GM23338 (cell line): ENCODE data around the gene UTP4. TPM values are rescaled to one million over a fixed set of nuclear protein-coding genes. Genes with fewer than 3 reads are reported as not detected.

Experiments used
- ATAC-seq: fragments of 200-7000 bp; cut with Tn5 transposase; 3 replicates; pipeline ENCODE4 v1.9.1; 2020
- DNase-seq: peaks from one replicate; pipeline ENCODE4 v3.0.0-alpha.2; 2015; ENCODE audit warnings: low spot score
- H2AFZ ChIP-seq: fragments of 200-600 bp; sonication (generic); 2 replicates; pipeline ENCODE4 v1.8.0; 2016; ENCODE audit warnings: antibody characterized with exemption, mild to moderate bottlenecking, moderate library complexity
- H3F3A ChIP-seq: fragments of 200-600 bp; sonication (generic); replicated peaks from 2 replicates; pipeline ENCODE4 v1.8.0; 2017; ENCODE audit warnings: antibody characterized with exemption, mixed run types, low read depth
- H3K27ac ChIP-seq: fragments of 200-600 bp; sonication (generic); 2 replicates; pipeline ENCODE4 v1.6.1; 2016; ENCODE audit warnings: low read depth
- H3K27me3 ChIP-seq: fragments of 200-600 bp; sonication (generic); 2 replicates; pipeline ENCODE4 v1.8.0; 2016; ENCODE audit warnings: mild to moderate bottlenecking, mixed run types, moderate library complexity; ENCODE audit not compliant: insufficient read depth
- H3K36me3 ChIP-seq: fragments of 200-600 bp; sonication (generic); 2 replicates; pipeline ENCODE4 v1.8.0; 2016; ENCODE audit warnings: mild to moderate bottlenecking; ENCODE audit not compliant: insufficient read depth
- H3K4me1 ChIP-seq: fragments of 200-600 bp; sonication (generic); 2 replicates; pipeline ENCODE4 v1.8.0; 2016; ENCODE audit warnings: mild to moderate bottlenecking, moderate library complexity; ENCODE audit not compliant: insufficient read depth
- H3K4me2 ChIP-seq: fragments of 200-600 bp; sonication (generic); 2 replicates; pipeline ENCODE4 v1.7.1; 2017; ENCODE audit warnings: mixed run types
- H3K4me3 ChIP-seq: fragments of 200-600 bp; sonication (generic); 2 replicates; pipeline ENCODE4 v1.6.1; 2016; ENCODE audit warnings: mixed run types
- H3K79me2 ChIP-seq: fragments of 200-600 bp; sonication (generic); replicated peaks from 2 replicates; pipeline ENCODE4 v1.8.0; 2017; ENCODE audit warnings: mild to moderate bottlenecking; ENCODE audit not compliant: insufficient read depth
- H3K9me2 ChIP-seq: fragments of 200-600 bp; sonication (generic); 2 replicates; pipeline ENCODE4 v1.8.0; 2017; ENCODE audit not compliant: insufficient read depth
- H4K20me1 ChIP-seq: fragments of 200-600 bp; sonication (generic); replicated peaks from 2 replicates; pipeline ENCODE4 v1.8.0; 2017; ENCODE audit warnings: mild to moderate bottlenecking; ENCODE audit not compliant: insufficient read depth
- H3K27ac Mint-ChIP-seq: 2 replicates; pipeline ENCODE4 v1.8.0; 2020; ENCODE audit warnings: inconsistent platforms, mild to moderate bottlenecking, moderate library complexity, mixed read lengths
- H3K27me3 Mint-ChIP-seq: 3 replicates; pipeline ENCODE4 v1.8.0; 2022; ENCODE audit warnings: low read depth, mild to moderate bottlenecking, moderate library complexity, mixed read lengths, inconsistent platforms; ENCODE audit not compliant: insufficient read depth, poor library complexity
- H3K36me3 Mint-ChIP-seq: 3 replicates; pipeline ENCODE4 v1.8.0; 2021; ENCODE audit warnings: low read depth, mild to moderate bottlenecking, inconsistent platforms, moderate library complexity, mixed read lengths
- H3K4me1 Mint-ChIP-seq: 3 replicates; pipeline ENCODE4 v1.8.0; 2020; ENCODE audit warnings: mild to moderate bottlenecking, inconsistent platforms, mixed read lengths
- H3K4me3 Mint-ChIP-seq: 3 replicates; pipeline ENCODE4 v1.8.0; 2021; ENCODE audit warnings: moderate library complexity, mild to moderate bottlenecking, inconsistent platforms, mixed read lengths
- H3K9me3 Mint-ChIP-seq: 3 replicates; pipeline ENCODE4 v1.8.0; 2020; ENCODE audit warnings: moderate library complexity, mild to moderate bottlenecking, inconsistent platforms, mixed read lengths
- CTCF ChIP-seq, 2 experiments: fragments of 200-600 bp in 1 of 2; sonication (generic) in 1 of 2; conservative IDR thresholded peaks; 2 replicates each; pipeline versions ENCODE4 v1.5.1 to v1.6.1; 2016 to 2017; ENCODE audit warnings: antibody characterized with exemption in 2 of 2, low read depth in 2 of 2, mild to moderate bottlenecking in 2 of 2, moderate library complexity in 1 of 2
- EZH2phosphoT487 ChIP-seq: fragments of 200-600 bp; sonication (generic); IDR thresholded peaks from one replicate; pipeline ENCODE4 v1.8.1; 2018; ENCODE audit warnings: antibody characterized with exemption; ENCODE audit not compliant: unreplicated experiment
- JUNB ChIP-seq: IDR thresholded peaks from one replicate; pipeline ENCODE4 v1.6.1; 2016; ENCODE audit warnings: antibody characterized with exemption; ENCODE audit not compliant: unreplicated experiment
- NANOG ChIP-seq: IDR thresholded peaks from 2 replicates; pipeline ENCODE4 v1.6.1; 2016; ENCODE audit warnings: antibody characterized with exemption, borderline replicate concordance
- POLR2AphosphoS5 ChIP-seq: IDR thresholded peaks from 2 replicates; pipeline ENCODE4 v1.6.1; 2016; ENCODE audit warnings: antibody characterized with exemption, low read depth
- ZNF114 ChIP-seq: fragments of 250-450 bp; sonication (Bioruptor Pico); IDR thresholded peaks from 2 replicates; pipeline ENCODE4 v1.5.0; 2020; ENCODE audit warnings: mild to moderate bottlenecking, moderate library complexity
- polyA plus RNA-seq: library from polyadenylated mRNA; unstranded; fragments of >200 nt; fragmentation: Nextera tagmentation; extraction: Ambion mirVana; gene quantifications from 2 replicates; pipeline ENCODE4 v1.2.1, GENCODE V29; 2016
- total RNA-seq: library from RNA; depleted of rRNA; stranded (reverse); fragments of >200 nt; shearing (Covaris generic); gene quantifications from 2 replicates; pipeline ENCODE4 v1.2.3, GENCODE V29; 2014
- TF ChIP-seq, protein P1 (sequence below): fragments of 250-450 bp; sonication (Bioruptor Pico); IDR thresholded peaks from 2 replicates; pipeline ENCODE4 v1.5.0; 2020; ENCODE audit warnings: mild to moderate bottlenecking, moderate library complexity
- TF ChIP-seq, protein P2 (sequence below): IDR thresholded peaks from one replicate; pipeline ENCODE4 v1.6.1; 2018; ENCODE audit warnings: antibody characterized with exemption; ENCODE audit not compliant: unreplicated experiment

The UTP4 gene
- total and polyA plus RNA-seq, 2 experiments from 2014 or later = 63.2 to 66.6 TPM

GRCh38 chr16:69111876-69112230, 20.6 kb upstream of the UTP4 start (continued):
- no peak for TF ChIP-seq CTCF (conservative IDR thresholded peaks at IDR 0.05; ENCODE audit: low read depth in 2 of 2)

- ATAC-seq (peak; percentile 85), DNase-seq (peak; percentile 87)
- H2AFZ ChIP-seq = no peak overlapping the region
- Mint-ChIP-seq H3K4me3 (no peak overlapping the region), H3K9me3 (no peaks in the 10 kb centered on the region), H3K27ac (0 out of 2 replicates have a peak overlapping the region, but pooled peaks have one; percentile 23), H3K27me3 (peaks cover 21% of the 10 kb centered on the region), H3K36me3 (peaks cover 93% of the 10 kb centered on the region), H3K4me1 (peaks cover 42% of the 10 kb centered on the region)
- H3K27me3 ChIP-seq = no peaks in the 10 kb centered on the region
- H3K79me2 ChIP-seq = peaks cover 41% of the 10 kb centered on the region
- peaks cover 23% of the 10 kb centered on the region for H3K4me1 ChIP-seq
- no peaks in the 10 kb centered on the region for H3K9me2 ChIP-seq
- TF ChIP-seq CTCF (conservative IDR thresholded peaks at IDR 0.05; ENCODE audit: low read depth in 2 of 2) (peak; percentile 84 to 90), ZNF114 (CRISPR knock-in tag) (no peak), POLR2AphosphoS5 (peak; percentile 20), EZH2phosphoT487 (no peak), NANOG (no peak), JUNB (no peak)
- TF ChIP-seq, protein P1, sequence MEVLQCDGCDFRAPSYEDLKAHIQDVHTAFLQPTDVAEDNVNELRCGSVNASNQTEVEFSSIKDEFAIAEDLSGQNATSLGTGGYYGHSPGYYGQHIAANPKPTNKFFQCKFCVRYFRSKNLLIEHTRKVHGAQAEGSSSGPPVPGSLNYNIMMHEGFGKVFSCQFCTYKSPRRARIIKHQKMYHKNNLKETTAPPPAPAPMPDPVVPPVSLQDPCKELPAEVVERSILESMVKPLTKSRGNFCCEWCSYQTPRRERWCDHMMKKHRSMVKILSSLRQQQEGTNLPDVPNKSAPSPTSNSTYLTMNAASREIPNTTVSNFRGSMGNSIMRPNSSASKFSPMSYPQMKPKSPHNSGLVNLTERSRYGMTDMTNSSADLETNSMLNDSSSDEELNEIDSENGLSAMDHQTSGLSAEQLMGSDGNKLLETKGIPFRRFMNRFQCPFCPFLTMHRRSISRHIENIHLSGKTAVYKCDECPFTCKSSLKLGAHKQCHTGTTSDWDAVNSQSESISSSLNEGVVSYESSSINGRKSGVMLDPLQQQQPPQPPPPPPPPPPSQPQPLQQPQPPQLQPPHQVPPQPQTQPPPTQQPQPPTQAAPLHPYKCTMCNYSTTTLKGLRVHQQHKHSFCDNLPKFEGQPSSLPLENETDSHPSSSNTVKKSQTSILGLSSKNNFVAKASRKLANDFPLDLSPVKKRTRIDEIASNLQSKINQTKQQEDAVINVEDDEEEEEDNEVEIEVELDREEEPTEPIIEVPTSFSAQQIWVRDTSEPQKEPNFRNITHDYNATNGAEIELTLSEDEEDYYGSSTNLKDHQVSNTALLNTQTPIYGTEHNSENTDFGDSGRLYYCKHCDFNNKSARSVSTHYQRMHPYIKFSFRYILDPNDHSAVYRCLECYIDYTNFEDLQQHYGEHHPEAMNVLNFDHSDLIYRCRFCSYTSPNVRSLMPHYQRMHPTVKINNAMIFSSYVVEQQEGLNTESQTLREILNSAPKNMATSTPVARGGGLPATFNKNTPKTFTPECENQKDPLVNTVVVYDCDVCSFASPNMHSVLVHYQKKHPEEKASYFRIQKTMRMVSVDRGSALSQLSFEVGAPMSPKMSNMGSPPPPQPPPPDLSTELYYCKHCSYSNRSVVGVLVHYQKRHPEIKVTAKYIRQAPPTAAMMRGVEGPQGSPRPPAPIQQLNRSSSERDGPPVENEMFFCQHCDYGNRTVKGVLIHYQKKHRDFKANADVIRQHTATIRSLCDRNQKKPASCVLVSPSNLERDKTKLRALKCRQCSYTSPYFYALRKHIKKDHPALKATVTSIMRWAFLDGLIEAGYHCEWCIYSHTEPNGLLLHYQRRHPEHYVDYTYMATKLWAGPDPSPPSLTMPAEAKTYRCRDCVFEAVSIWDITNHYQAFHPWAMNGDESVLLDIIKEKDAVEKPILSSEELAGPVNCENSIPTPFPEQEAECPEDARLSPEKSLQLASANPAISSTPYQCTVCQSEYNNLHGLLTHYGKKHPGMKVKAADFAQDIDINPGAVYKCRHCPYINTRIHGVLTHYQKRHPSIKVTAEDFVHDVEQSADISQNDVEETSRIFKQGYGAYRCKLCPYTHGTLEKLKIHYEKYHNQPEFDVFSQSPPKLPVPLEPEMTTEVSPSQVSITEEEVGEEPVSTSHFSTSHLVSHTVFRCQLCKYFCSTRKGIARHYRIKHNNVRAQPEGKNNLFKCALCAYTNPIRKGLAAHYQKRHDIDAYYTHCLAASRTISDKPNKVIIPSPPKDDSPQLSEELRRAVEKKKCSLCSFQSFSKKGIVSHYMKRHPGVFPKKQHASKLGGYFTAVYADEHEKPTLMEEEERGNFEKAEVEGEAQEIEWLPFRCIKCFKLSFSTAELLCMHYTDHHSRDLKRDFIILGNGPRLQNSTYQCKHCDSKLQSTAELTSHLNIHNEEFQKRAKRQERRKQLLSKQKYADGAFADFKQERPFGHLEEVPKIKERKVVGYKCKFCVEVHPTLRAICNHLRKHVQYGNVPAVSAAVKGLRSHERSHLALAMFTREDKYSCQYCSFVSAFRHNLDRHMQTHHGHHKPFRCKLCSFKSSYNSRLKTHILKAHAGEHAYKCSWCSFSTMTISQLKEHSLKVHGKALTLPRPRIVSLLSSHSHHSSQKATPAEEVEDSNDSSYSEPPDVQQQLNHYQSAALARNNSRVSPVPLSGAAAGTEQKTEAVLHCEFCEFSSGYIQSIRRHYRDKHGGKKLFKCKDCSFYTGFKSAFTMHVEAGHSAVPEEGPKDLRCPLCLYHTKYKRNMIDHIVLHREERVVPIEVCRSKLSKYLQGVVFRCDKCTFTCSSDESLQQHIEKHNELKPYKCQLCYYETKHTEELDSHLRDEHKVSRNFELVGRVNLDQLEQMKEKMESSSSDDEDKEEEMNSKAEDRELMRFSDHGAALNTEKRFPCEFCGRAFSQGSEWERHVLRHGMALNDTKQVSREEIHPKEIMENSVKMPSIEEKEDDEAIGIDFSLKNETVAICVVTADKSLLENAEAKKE (CRISPR knock-in tag) = no peak
- TF ChIP-seq, protein P2, sequence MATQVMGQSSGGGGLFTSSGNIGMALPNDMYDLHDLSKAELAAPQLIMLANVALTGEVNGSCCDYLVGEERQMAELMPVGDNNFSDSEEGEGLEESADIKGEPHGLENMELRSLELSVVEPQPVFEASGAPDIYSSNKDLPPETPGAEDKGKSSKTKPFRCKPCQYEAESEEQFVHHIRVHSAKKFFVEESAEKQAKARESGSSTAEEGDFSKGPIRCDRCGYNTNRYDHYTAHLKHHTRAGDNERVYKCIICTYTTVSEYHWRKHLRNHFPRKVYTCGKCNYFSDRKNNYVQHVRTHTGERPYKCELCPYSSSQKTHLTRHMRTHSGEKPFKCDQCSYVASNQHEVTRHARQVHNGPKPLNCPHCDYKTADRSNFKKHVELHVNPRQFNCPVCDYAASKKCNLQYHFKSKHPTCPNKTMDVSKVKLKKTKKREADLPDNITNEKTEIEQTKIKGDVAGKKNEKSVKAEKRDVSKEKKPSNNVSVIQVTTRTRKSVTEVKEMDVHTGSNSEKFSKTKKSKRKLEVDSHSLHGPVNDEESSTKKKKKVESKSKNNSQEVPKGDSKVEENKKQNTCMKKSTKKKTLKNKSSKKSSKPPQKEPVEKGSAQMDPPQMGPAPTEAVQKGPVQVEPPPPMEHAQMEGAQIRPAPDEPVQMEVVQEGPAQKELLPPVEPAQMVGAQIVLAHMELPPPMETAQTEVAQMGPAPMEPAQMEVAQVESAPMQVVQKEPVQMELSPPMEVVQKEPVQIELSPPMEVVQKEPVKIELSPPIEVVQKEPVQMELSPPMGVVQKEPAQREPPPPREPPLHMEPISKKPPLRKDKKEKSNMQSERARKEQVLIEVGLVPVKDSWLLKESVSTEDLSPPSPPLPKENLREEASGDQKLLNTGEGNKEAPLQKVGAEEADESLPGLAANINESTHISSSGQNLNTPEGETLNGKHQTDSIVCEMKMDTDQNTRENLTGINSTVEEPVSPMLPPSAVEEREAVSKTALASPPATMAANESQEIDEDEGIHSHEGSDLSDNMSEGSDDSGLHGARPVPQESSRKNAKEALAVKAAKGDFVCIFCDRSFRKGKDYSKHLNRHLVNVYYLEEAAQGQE = no peak
- no peak overlapping the region for H3K4me3 ChIP-seq
- H3K27ac ChIP-seq = peak overlapping the region; percentile 66
- peaks cover 74% of the 10 kb centered on the region for H3F3A ChIP-seq
- peaks cover 11% of the 10 kb centered on the region for H4K20me1 ChIP-seq
- H3K36me3 ChIP-seq = peaks cover 62% of the 10 kb centered on the region
- H3K4me2 ChIP-seq = no peak overlapping the region
Measured at GRCh38 chr16:69112285-69113129, 19.9 kb upstream of the UTP4 start.
